ENCODE measurements around the gene KDELR3. TPM values are rescaled to one million over a fixed set of nuclear protein-coding genes. Genes with fewer than 3 reads are reported as not detected.

KDELR3 gene
- total and polyA plus RNA-seq, 2 of the 8 experiments (the other 6 are each of a cell fraction or from before 2014, with no cell fraction given), result 7.9 to 13.0 TPM

DNA sequence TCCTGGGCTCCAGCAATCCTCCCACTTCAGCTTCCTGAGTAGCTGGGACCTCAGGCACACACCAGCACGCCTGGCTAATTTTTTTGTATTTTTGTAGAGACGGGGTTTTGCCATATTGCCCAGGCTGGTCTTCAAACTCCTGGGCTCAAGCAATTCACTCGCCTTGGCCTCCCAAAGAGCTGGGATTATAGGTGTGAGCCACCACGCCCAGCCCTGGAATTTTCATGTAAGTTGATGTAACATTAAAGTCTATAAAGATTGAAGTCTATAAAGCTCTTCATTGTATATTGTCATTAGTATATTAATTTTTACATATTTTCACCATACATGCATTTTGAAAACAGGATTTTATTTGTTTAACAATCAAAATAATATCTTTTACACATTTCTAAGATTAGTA lies 50.7 kb downstream of the KDELR3 start:
- ChIA-PET CTCF (ENCODE audit: partially characterized antibody) (interaction anchor here (0.8 to 2.1 kb wide), 2 partner anchors 20 to 84 kb away, joined by 3 to 5 read pairs; no protein-coding TSS in a partner anchor), POLR2A (ENCODE audit: partially characterized antibody) (interaction anchor here (1.7 to 3.6 kb wide), 2 partner anchors 13 to 20 kb away, joined by 5 to 24 read pairs; partner anchors contain the start of gene DDX17)
- no peak for DNase-seq (ENCODE audit: low read depth in 1 of 2, low spot score in 2 of 2)
- Histone ChIP-seq H3K36me3 (ENCODE audit: control insufficient read depth in 2 of 4, insufficient read depth in 4 of 4, low read length in 3 of 4) (no peaks in the 10 kb centered on the region), H3K79me2 (ENCODE audit: control insufficient read depth in 1 of 2, insufficient read depth in 2 of 2, low read length in 2 of 2) (no peaks in the 10 kb centered on the region), H4K20me1 (replicated peaks in 1 of 2; ENCODE audit: control insufficient read depth in 1 of 2, insufficient read depth in 2 of 2, low read length in 2 of 2) (no peaks in the 10 kb centered on the region), H4K5ac (ENCODE audit: insufficient read length, low read depth, low read length) (no peak overlapping the region), H2BK20ac (ENCODE audit: low read length) (no peak overlapping the region), H3K56ac (replicated peaks; ENCODE audit: insufficient read length, low read depth, low read length) (no peak overlapping the region), H2BK15ac (ENCODE audit: low read length) (no peak overlapping the region), H3K4me2 (ENCODE audit: insufficient read depth in 1 of 2, low read depth in 2 of 2, low read length in 2 of 2) (no peak overlapping the region), H2BK120ac (replicated peaks; ENCODE audit: low read depth, low read length) (no peak overlapping the region), H2AK5ac (ENCODE audit: low read depth, low read length) (no peak overlapping the region), H3K23me2 (ENCODE audit: low read depth, low read length) (no peaks in the 10 kb centered on the region), H2BK5ac (ENCODE audit: low read depth, low read length) (no peak overlapping the region), H3K14ac (ENCODE audit: insufficient read length) (no peak overlapping the region), H4K8ac (ENCODE audit: extremely low read depth, insufficient read depth, low read length) (no peak overlapping the region), H3K27ac (ENCODE audit: low read depth, low read length) (no peak overlapping the region), H3K4me3 (ENCODE audit: extremely low read depth in 1 of 4, insufficient read depth in 2 of 4, low read depth in 3 of 4, low read length in 4 of 4) (no peak overlapping the region), H3K23ac (ENCODE audit: insufficient read length) (no peak overlapping the region), H2AFZ (ENCODE audit: low read length) (no peak overlapping the region), H3K27me3 (replicated peaks in 1 of 4; ENCODE audit: control insufficient read depth in 3 of 4, extremely low read depth in 1 of 4, insufficient read depth in 3 of 4, low read length in 3 of 4) (no peaks in the 10 kb centered on the region), H4K91ac (replicated peaks; ENCODE audit: insufficient read length, low read length) (no peak overlapping the region), H3K4me1 (replicated peaks in 1 of 4; ENCODE audit: control insufficient read depth in 3 of 4, insufficient read depth in 4 of 4, low read length in 3 of 4) (peaks cover 0 to 5% (median 3%) of the 10 kb centered on the region in 4 experiments; a peak in 5 of 7 replicates), H3K9me3 (ENCODE audit: insufficient read depth in 2 of 2, low read depth in 1 of 2, low read length in 1 of 2) (no peaks in the 10 kb centered on the region), H2BK12ac (ENCODE audit: low read depth, low read length) (no peak overlapping the region), H3K4ac (replicated peaks; ENCODE audit: insufficient read length, low read depth, low read length) (no peak overlapping the region), H3K9ac (replicated peaks in 1 of 4; ENCODE audit: extremely low read depth in 1 of 4, low read depth in 3 of 4, low read length in 3 of 4) (no peak overlapping the region), H3K79me1 (ENCODE audit: low read depth, low read length) (no peaks in the 10 kb centered on the region), H3K18ac (ENCODE audit: extremely low read depth, low read length) (no peak overlapping the region)
- TF ChIP-seq NRF1 (IDR thresholded peaks at IDR 0.05; ENCODE audit: low read depth, low read length) (no peak), GABPA (IDR thresholded peaks at IDR 0.05; ENCODE audit: borderline replicate concordance, insufficient read depth, low read length) (no peak), HDAC2 (IDR thresholded peaks at IDR 0.05; ENCODE audit: borderline replicate concordance in 1 of 2, low read depth in 2 of 2, low read length in 2 of 2) (no peak), USF2 (IDR thresholded peaks at IDR 0.05; ENCODE audit: low read length) (no peak), RBBP5 (IDR thresholded peaks at IDR 0.05; ENCODE audit: borderline replicate concordance, low read depth, low read length) (no peak), KDM4A (IDR thresholded peaks at IDR 0.05; ENCODE audit: low read depth, low read length, severe bottlenecking) (no peak), MAFK (IDR thresholded peaks at IDR 0.05; ENCODE audit: low read depth, low read length) (no peak), POLR2A (IDR thresholded peaks at IDR 0.05; ENCODE audit: control extremely low read depth in 1 of 2, low read depth in 2 of 2, low read length in 2 of 2) (no peak)
- 89% methylated on average over 4 of the region's 4 CpGs; no CpG with 5 or more reads in 1 of the 2 experiments for WGBS, 2 experiments (ENCODE audit: extremely low coverage in 1 of 2, insufficient coverage in 1 of 2, insufficient read length in 1 of 2, insufficient replicate concordance in 2 of 2, low coverage in 1 of 2, low lambda C conversion rate in 2 of 2, missing lambda C conversion rate in 1 of 2)
- FAIRE-seq, result no peak
